ENCODE results near the gene FOXE3. TPM values are rescaled to one million over a fixed set of nuclear protein-coding genes. Genes with fewer than 3 reads are reported as not detected.

Gene FOXE3
- total and polyA plus RNA-seq, 2 of the 8 experiments (the other 6 are each of a cell fraction or from before 2014, with no cell fraction given) = 0.18 TPM; not detected in 1

- no peak overlapping the region for H3K18ac ChIP-seq (ENCODE audit: extremely low read depth, low read length)
- H2BK5ac ChIP-seq (ENCODE audit: low read depth, low read length) = no peak overlapping the region
- DNase-seq (ENCODE audit: low read depth in 1 of 2, low spot score in 2 of 2) (no peak), FAIRE-seq (no peak)
- no peak overlapping the region for H4K91ac ChIP-seq (replicated peaks; ENCODE audit: insufficient read length, low read length)
- H3K36me3 ChIP-seq (ENCODE audit: control insufficient read depth in 2 of 4, insufficient read depth in 4 of 4, low read length in 3 of 4) = peaks cover 0 to 5% (median 0%) of the 10 kb centered on the region in 4 experiments; a peak in 1 of 8 replicates
- no peak overlapping the region for H3K9ac ChIP-seq (replicated peaks in 1 of 4; ENCODE audit: extremely low read depth in 1 of 4, low read depth in 3 of 4, low read length in 3 of 4)
- CTCF ChIA-PET (ENCODE audit: partially characterized antibody) = interaction anchor here (1.1 to 4.0 kb wide), 5 partner anchors 10 to 23 kb away, joined by 5 to 31 read pairs (median 7); partner anchors contain the start of gene FOXD2
- no peak overlapping the region for H2AFZ ChIP-seq (ENCODE audit: low read length)
- peaks cover 7% of the 10 kb centered on the region; the same call in 1 of the 2 replicates for H3K23me2 ChIP-seq (ENCODE audit: low read depth, low read length)
- H2BK12ac ChIP-seq (ENCODE audit: low read depth, low read length) = no peak overlapping the region
- no peak overlapping the region for H3K27ac ChIP-seq (ENCODE audit: low read depth, low read length)
- 78% methylated on average over 14 of the region's 14 CpGs; no CpG with 5 or more reads in 1 of the 2 experiments for WGBS, 2 experiments (ENCODE audit: extremely low coverage in 1 of 2, insufficient coverage in 1 of 2, insufficient read length in 1 of 2, insufficient replicate concordance in 2 of 2, low coverage in 1 of 2, low lambda C conversion rate in 2 of 2, missing lambda C conversion rate in 1 of 2)
- H3K4me1 ChIP-seq (replicated peaks in 1 of 4; ENCODE audit: control insufficient read depth in 3 of 4, insufficient read depth in 4 of 4, low read length in 3 of 4) = no peaks in the 10 kb centered on the region; a peak in 2 of 7 replicates
- no peak overlapping the region for H2BK20ac ChIP-seq (ENCODE audit: low read length)
- no peak overlapping the region for H3K4me3 ChIP-seq (ENCODE audit: extremely low read depth in 1 of 4, insufficient read depth in 2 of 4, low read depth in 3 of 4, low read length in 4 of 4)
- H3K27me3 ChIP-seq (replicated peaks in 1 of 4; ENCODE audit: control insufficient read depth in 3 of 4, extremely low read depth in 1 of 4, insufficient read depth in 3 of 4, low read length in 3 of 4) = peaks cover 22 to 43% (median 41%) of the 10 kb centered on the region in 4 experiments
- no peak overlapping the region for H3K23ac ChIP-seq (ENCODE audit: insufficient read length)
- H2BK120ac ChIP-seq (replicated peaks; ENCODE audit: low read depth, low read length) = no peak overlapping the region
- no peak overlapping the region for H3K56ac ChIP-seq (replicated peaks; ENCODE audit: insufficient read length, low read depth, low read length)
- H3K79me2 ChIP-seq (ENCODE audit: control insufficient read depth in 1 of 2, insufficient read depth in 2 of 2, low read length in 2 of 2) = no peaks in the 10 kb centered on the region
- POLR2A ChIA-PET (ENCODE audit: partially characterized antibody) = no interaction called here
- H4K20me1 ChIP-seq (replicated peaks in 1 of 2; ENCODE audit: control insufficient read depth in 1 of 2, insufficient read depth in 2 of 2, low read length in 2 of 2) = no peaks in the 10 kb centered on the region
- H3K4ac ChIP-seq (replicated peaks; ENCODE audit: insufficient read length, low read depth, low read length) = no peak overlapping the region
- no peaks in the 10 kb centered on the region for H3K9me3 ChIP-seq (ENCODE audit: insufficient read depth in 2 of 2, low read depth in 1 of 2, low read length in 1 of 2)
- no peak overlapping the region for H4K5ac ChIP-seq (ENCODE audit: insufficient read length, low read depth, low read length)
- no peak overlapping the region for H3K14ac ChIP-seq (ENCODE audit: insufficient read length)
- no peak overlapping the region for H2AK5ac ChIP-seq (ENCODE audit: low read depth, low read length)
- H3K4me2 ChIP-seq (ENCODE audit: insufficient read depth in 1 of 2, low read depth in 2 of 2, low read length in 2 of 2) = no peak overlapping the region
- no peaks in the 10 kb centered on the region for H3K79me1 ChIP-seq (ENCODE audit: low read depth, low read length)
- H4K8ac ChIP-seq (ENCODE audit: extremely low read depth, insufficient read depth, low read length) = no peak overlapping the region; the same call in 1 of the 2 replicates
- no peak overlapping the region for H2BK15ac ChIP-seq (ENCODE audit: low read length)
- TF ChIP-seq CHD2 (IDR thresholded peaks at IDR 0.05; ENCODE audit: low read length) = no peak
- TF ChIP-seq TEAD4 (IDR thresholded peaks at IDR 0.05; ENCODE audit: low read depth, low read length) = no peak
- no peak for TF ChIP-seq TAF7 (optimal IDR thresholded peaks at IDR 0.05; ENCODE audit: borderline replicate concordance, low read depth, low read length)
- no peak for TF ChIP-seq FOSL1 (IDR thresholded peaks at IDR 0.05; ENCODE audit: insufficient read depth, low read depth, low read length)
- TF ChIP-seq SUZ12 (IDR thresholded peaks at IDR 0.05; ENCODE audit: low read length) = no peak
- TF ChIP-seq SAP30 (IDR thresholded peaks at IDR 0.05; ENCODE audit: insufficient read depth, insufficient replicate concordance, low read length) = no peak
Measured at GRCh38 chr1:47412437-47412836, 3.6 kb upstream of the FOXE3 start.

Data from H1 (cell line).